ENCODE data around the gene NVL.
"Not testable (repeated sequence)": the region's sequence is repeated elsewhere in the genome, so short reads cannot be mapped to it uniquely, and the experiment has no call there.

The NVL gene

GRCh38 chr1:224331824-224332223, 1.9 kb upstream of the NVL start:
- Histone ChIP-seq H3K4me1 (ENCODE audit: control insufficient read depth, low read depth, low read length) (peaks cover 3% of the 10 kb centered on the region), H3K9ac (ENCODE audit: low read length) (no peak overlapping the region), H3K27ac (ENCODE audit: low read length) (no peak overlapping the region)

GRCh38 chr1:224331326-224331725, 1.4 kb upstream of the NVL start:
- no peak overlapping the region for H3K4me3 ChIP-seq (ENCODE audit: low read length)

More at GRCh38 chr1:224331824-224332223, 1.9 kb upstream of the NVL start:
- Histone ChIP-seq H3K4me3 (ENCODE audit: low read length) (no peak overlapping the region), H3K27me3 (ENCODE audit: control insufficient read depth, insufficient read depth, low read length) (no peaks in the 10 kb centered on the region), H3K9me3 (ENCODE audit: control insufficient read depth, low read depth, low read length) (no peaks in the 10 kb centered on the region), H3K36me3 (ENCODE audit: control insufficient read depth, low read depth, low read length) (peaks cover 3% of the 10 kb centered on the region)

GRCh38 chr1:224329484-224329841, 509 bp downstream of the NVL start:
- peaks cover 3% of the 10 kb centered on the region for H3K4me1 ChIP-seq (ENCODE audit: control insufficient read depth, low read depth, low read length)
- H3K36me3 ChIP-seq (ENCODE audit: control insufficient read depth, low read depth, low read length), result peaks cover 11% of the 10 kb centered on the region
- peak overlapping the region; percentile 97 for H3K4me3 ChIP-seq (ENCODE audit: low read length)
- no peaks in the 10 kb centered on the region for H3K9me3 ChIP-seq (ENCODE audit: control insufficient read depth, low read depth, low read length)
- peak overlapping the region; percentile 99 for H3K27ac ChIP-seq (ENCODE audit: low read length)
- no peaks in the 10 kb centered on the region for H3K27me3 ChIP-seq (ENCODE audit: control insufficient read depth, insufficient read depth, low read length)
- peak overlapping the region; percentile 98 for H3K9ac ChIP-seq (ENCODE audit: low read length)

More at GRCh38 chr1:224331326-224331725, 1.4 kb upstream of the NVL start:
- H3K27me3 ChIP-seq (ENCODE audit: control insufficient read depth, insufficient read depth, low read length), result no peaks in the 10 kb centered on the region
- H3K4me1 ChIP-seq (ENCODE audit: control insufficient read depth, low read depth, low read length), result peaks cover 3% of the 10 kb centered on the region
- peaks cover 4% of the 10 kb centered on the region for H3K36me3 ChIP-seq (ENCODE audit: control insufficient read depth, low read depth, low read length)
- no peak overlapping the region for H3K9ac ChIP-seq (ENCODE audit: low read length)
- no peak overlapping the region for H3K27ac ChIP-seq (ENCODE audit: low read length)
- H3K9me3 ChIP-seq (ENCODE audit: control insufficient read depth, low read depth, low read length), result no peaks in the 10 kb centered on the region

- H3K9me3 ChIP-seq (ENCODE audit: control insufficient read depth, low read depth, low read length), result no peaks in the 10 kb centered on the region
- peaks cover 11% of the 10 kb centered on the region for H3K36me3 ChIP-seq (ENCODE audit: control insufficient read depth, low read depth, low read length)
- peaks cover 3% of the 10 kb centered on the region for H3K4me1 ChIP-seq (ENCODE audit: control insufficient read depth, low read depth, low read length)
- peak overlapping the region; percentile 98 for H3K9ac ChIP-seq (ENCODE audit: low read length)
- no peak overlapping the region for H3K4me3 ChIP-seq (ENCODE audit: low read length)
- H3K27ac ChIP-seq (ENCODE audit: low read length), result no peak overlapping the region
- no peaks in the 10 kb centered on the region for H3K27me3 ChIP-seq (ENCODE audit: control insufficient read depth, insufficient read depth, low read length)
These were observed 1.3 kb downstream of the NVL start for GRCh38 chr1:224328644-224329043.

- H3K4me1 ChIP-seq (ENCODE audit: control insufficient read depth, low read depth, low read length), result peaks cover 3% of the 10 kb centered on the region
- no peak overlapping the region for H3K9ac ChIP-seq (ENCODE audit: low read length)
- no peaks in the 10 kb centered on the region for H3K9me3 ChIP-seq (ENCODE audit: control insufficient read depth, low read depth, low read length)
- H3K4me3 ChIP-seq (ENCODE audit: low read length), result no peak overlapping the region
- H3K36me3 ChIP-seq (ENCODE audit: control insufficient read depth, low read depth, low read length), result peaks cover 11% of the 10 kb centered on the region
- H3K27ac ChIP-seq (ENCODE audit: low read length), result no peak overlapping the region
- H3K27me3 ChIP-seq (ENCODE audit: control insufficient read depth, insufficient read depth, low read length), result no peaks in the 10 kb centered on the region
These were observed 4.0 kb downstream of the NVL start for GRCh38 chr1:224325959-224326358.

GRCh38 chr1:224321706-224322105, 8.3 kb downstream of the NVL start:
- H3K27ac ChIP-seq (ENCODE audit: low read length), result no peak overlapping the region
- H3K4me3 ChIP-seq (ENCODE audit: low read length), result no peak overlapping the region
- H3K27me3 ChIP-seq (ENCODE audit: control insufficient read depth, insufficient read depth, low read length), result no peaks in the 10 kb centered on the region
- H3K4me1 ChIP-seq (ENCODE audit: control insufficient read depth, low read depth, low read length), result no peaks in the 10 kb centered on the region
- peaks cover 17% of the 10 kb centered on the region for H3K36me3 ChIP-seq (ENCODE audit: control insufficient read depth, low read depth, low read length)
- no peaks in the 10 kb centered on the region for H3K9me3 ChIP-seq (ENCODE audit: control insufficient read depth, low read depth, low read length)
- no peak overlapping the region for H3K9ac ChIP-seq (ENCODE audit: low read length)

DNA sequence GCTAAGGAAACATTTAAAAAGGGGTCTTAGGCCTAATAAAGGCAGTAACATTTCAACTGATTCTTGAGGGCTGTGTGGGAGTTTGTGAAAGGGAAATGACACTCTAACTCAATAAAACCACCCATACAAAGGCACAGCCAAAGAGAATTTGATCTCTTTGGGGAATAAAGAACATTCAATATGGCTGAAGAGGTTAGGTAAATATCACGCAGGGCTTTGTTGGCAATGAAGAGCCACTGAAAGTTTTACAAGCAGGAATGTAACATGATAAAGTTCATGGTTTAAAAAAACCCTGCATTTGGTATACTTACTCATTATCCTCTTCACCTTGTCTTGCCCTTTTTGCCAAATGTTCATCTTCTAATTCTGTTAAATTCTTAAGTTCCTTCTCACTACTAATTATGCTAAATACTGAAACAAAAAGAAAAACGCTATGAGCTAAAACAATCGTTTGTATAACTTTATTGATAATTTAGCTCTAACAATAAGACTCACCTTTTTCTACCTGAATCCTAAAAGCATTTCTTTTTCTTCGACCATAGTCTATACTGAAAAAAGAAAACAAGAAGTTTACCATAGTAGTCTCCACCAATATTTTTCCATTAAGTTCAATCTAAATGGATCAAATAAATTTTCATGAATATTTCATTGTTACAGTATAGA, 12.5 kb downstream of the NVL start:
- Histone ChIP-seq H3K9me3 (ENCODE audit: control insufficient read depth, low read depth, low read length) (no peaks in the 10 kb centered on the region), H3K27me3 (ENCODE audit: control insufficient read depth, insufficient read depth, low read length) (no peaks in the 10 kb centered on the region), H3K36me3 (ENCODE audit: control insufficient read depth, low read depth, low read length) (peaks cover 28% of the 10 kb centered on the region), H3K4me3 (ENCODE audit: low read length) (no peak overlapping the region), H3K9ac (ENCODE audit: low read length) (no peak overlapping the region), H3K27ac (ENCODE audit: low read length) (no peak overlapping the region), H3K4me1 (ENCODE audit: control insufficient read depth, low read depth, low read length) (no peaks in the 10 kb centered on the region)

DNA sequence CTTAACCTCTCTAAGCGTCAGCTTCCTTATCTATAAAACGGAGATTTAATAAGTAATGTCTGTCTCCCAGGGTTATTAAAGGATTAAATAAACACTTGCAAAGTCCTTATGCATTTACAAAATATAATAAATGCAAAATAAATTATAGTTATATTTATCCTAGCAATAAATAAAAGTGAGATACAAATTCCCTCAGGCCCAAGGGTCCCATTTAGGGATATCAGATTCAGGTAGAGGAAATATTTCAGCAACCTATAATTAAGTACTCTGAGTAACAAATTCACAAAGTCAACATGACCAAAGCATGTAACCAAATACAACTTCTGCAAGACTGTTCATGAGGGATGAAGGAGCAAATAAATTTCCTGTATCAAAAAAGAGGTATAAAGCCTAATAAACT, 17.9 kb downstream of the NVL start:
- no peaks in the 10 kb centered on the region for H3K9me3 ChIP-seq (ENCODE audit: control insufficient read depth, low read depth, low read length)
- no peak overlapping the region for H3K9ac ChIP-seq (ENCODE audit: low read length)
- no peak overlapping the region for H3K4me3 ChIP-seq (ENCODE audit: low read length)
- no peak overlapping the region for H3K27ac ChIP-seq (ENCODE audit: low read length)
- H3K4me1 ChIP-seq (ENCODE audit: control insufficient read depth, low read depth, low read length), result no peaks in the 10 kb centered on the region
- H3K27me3 ChIP-seq (ENCODE audit: control insufficient read depth, insufficient read depth, low read length), result no peaks in the 10 kb centered on the region
- peaks cover 49% of the 10 kb centered on the region for H3K36me3 ChIP-seq (ENCODE audit: control insufficient read depth, low read depth, low read length)

GRCh38 chr1:224311503-224311902, 18.5 kb downstream of the NVL start:
- H3K4me3 ChIP-seq (ENCODE audit: low read length); H3K9ac ChIP-seq (ENCODE audit: low read length); H3K9me3 ChIP-seq (ENCODE audit: control insufficient read depth, low read depth, low read length); H3K27me3 ChIP-seq (ENCODE audit: control insufficient read depth, insufficient read depth, low read length); H3K4me1 ChIP-seq (ENCODE audit: control insufficient read depth, low read depth, low read length); H3K27ac ChIP-seq (ENCODE audit: low read length): not testable (repeated sequence)
- peaks cover 53% of the 10 kb centered on the region for H3K36me3 ChIP-seq (ENCODE audit: control insufficient read depth, low read depth, low read length)

DNA sequence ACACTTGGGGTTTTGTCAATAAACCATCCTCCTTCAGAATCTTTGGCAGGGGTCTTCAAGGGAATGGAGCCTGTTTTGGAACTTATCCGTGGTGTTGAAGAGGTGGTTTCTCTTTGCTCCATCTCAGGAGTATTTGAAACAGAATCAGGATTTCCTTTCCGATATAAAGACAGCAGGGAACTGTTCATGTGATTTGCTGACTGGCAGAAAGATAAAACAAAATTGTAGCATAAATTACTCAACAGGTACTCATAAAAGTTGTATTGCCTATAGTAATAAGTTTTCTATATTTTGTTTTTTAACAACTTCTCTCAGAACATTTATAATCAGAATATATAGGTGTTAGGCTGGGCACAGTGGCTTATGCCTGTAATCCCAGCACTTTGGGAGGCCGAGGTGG, 21.9 kb downstream of the NVL start:
- Histone ChIP-seq H3K9me3 (ENCODE audit: control insufficient read depth, low read depth, low read length) (no peaks in the 10 kb centered on the region), H3K27ac (ENCODE audit: low read length) (no peak overlapping the region), H3K36me3 (ENCODE audit: control insufficient read depth, low read depth, low read length) (peaks cover 56% of the 10 kb centered on the region), H3K27me3 (ENCODE audit: control insufficient read depth, insufficient read depth, low read length) (no peaks in the 10 kb centered on the region), H3K4me3 (ENCODE audit: low read length) (no peak overlapping the region), H3K4me1 (ENCODE audit: control insufficient read depth, low read depth, low read length) (no peaks in the 10 kb centered on the region), H3K9ac (ENCODE audit: low read length) (no peak overlapping the region)

DNA sequence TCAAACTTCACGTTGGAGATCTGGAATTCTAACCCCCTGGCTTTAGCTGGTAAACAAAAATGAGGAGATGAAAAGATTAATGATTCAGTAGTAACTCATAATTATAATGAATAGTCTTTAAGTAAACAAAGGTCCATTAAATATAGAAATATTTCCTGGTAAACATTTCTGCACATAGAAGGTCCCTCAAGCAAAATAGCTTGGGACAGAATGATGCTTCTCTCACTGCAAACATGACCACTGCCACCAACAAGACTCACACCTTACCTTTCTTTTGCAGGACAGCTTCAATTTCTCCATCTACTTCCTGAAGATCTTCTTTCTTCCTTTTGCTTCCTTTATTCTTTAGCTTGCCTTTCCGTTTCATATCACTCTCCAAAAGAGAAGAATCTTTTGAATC, 25.2 kb downstream of the NVL start:
- no peak overlapping the region for H3K9ac ChIP-seq (ENCODE audit: low read length)
- no peaks in the 10 kb centered on the region for H3K4me1 ChIP-seq (ENCODE audit: control insufficient read depth, low read depth, low read length)
- H3K27me3 ChIP-seq (ENCODE audit: control insufficient read depth, insufficient read depth, low read length), result no peaks in the 10 kb centered on the region
- no peak overlapping the region for H3K4me3 ChIP-seq (ENCODE audit: low read length)
- H3K9me3 ChIP-seq (ENCODE audit: control insufficient read depth, low read depth, low read length), result no peaks in the 10 kb centered on the region
- H3K27ac ChIP-seq (ENCODE audit: low read length), result no peak overlapping the region
- H3K36me3 ChIP-seq (ENCODE audit: control insufficient read depth, low read depth, low read length), result peaks cover 72% of the 10 kb centered on the region

DNA sequence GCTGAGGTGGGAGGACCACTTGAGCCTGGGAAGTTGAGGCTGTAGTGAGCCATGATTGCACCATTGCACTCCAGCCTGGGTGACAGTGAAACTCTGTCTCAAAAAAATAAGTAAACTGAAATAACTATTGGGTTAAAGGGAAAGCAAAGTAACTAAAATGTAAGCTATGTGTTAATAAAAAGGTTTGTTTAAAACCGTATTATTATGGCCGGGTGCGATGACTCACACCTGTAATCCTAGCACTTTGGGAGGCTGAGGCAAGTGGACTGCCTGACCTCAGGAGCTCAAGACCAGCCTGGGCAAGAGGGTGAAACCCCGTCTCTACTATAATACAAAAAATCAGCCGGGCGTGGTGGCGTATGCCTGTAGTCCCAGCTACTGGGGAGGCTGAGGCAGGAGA, 27.0 kb downstream of the NVL start:
- Histone ChIP-seq H3K36me3 (ENCODE audit: control insufficient read depth, low read depth, low read length) (peaks cover 83% of the 10 kb centered on the region), H3K27me3 (ENCODE audit: control insufficient read depth, insufficient read depth, low read length) (no peaks in the 10 kb centered on the region), H3K9ac (ENCODE audit: low read length) (no peak overlapping the region), H3K4me1 (ENCODE audit: control insufficient read depth, low read depth, low read length) (no peaks in the 10 kb centered on the region), H3K4me3 (ENCODE audit: low read length) (no peak overlapping the region), H3K9me3 (ENCODE audit: control insufficient read depth, low read depth, low read length) (no peaks in the 10 kb centered on the region), H3K27ac (ENCODE audit: low read length) (no peak overlapping the region)
